Right hindlimb (tissue), 1 donor: ENCODE data around the gene CDKAL1.
"Not testable (repeated sequence)": the region's sequence is repeated elsewhere in the genome, so short reads cannot be mapped to it uniquely, and the experiment has no call there.

ENCODE experiments used
- DNase-seq: peaks from one replicate; pipeline ENCODE4 v3.0.0-alpha.2; 2018

The CDKAL1 gene

GRCh38 chr6:20892365-20892764 is 358.1 kb downstream of the CDKAL1 start:
- DNase-seq = no peak

- no peak for DNase-seq
Observed at GRCh38 chr6:20893412-20893811, 359.2 kb downstream of the CDKAL1 start.

GRCh38 chr6:20900389-20901160 is 366.3 kb downstream of the CDKAL1 start:
- DNase-seq = no peak

- DNase-seq = no peak
Observed at GRCh38 chr6:20905377-20905776, 371.1 kb downstream of the CDKAL1 start.

- no peak for DNase-seq
Observed at GRCh38 chr6:20906945-20907344, 372.7 kb downstream of the CDKAL1 start.

GRCh38 chr6:20907486-20908071 is 373.3 kb downstream of the CDKAL1 start:
- DNase-seq = no peak

GRCh38 chr6:20909621-20910020 is 375.4 kb downstream of the CDKAL1 start:
- no peak for DNase-seq

GRCh38 chr6:20911712-20912111 is 377.5 kb downstream of the CDKAL1 start:
- no peak for DNase-seq

GRCh38 chr6:20915156-20915555 is 380.9 kb downstream of the CDKAL1 start:
- DNase-seq = no peak

- no peak for DNase-seq
Observed at GRCh38 chr6:20915626-20916025, 381.4 kb downstream of the CDKAL1 start.

- no peak for DNase-seq
Observed at GRCh38 chr6:20916086-20916485, 381.8 kb downstream of the CDKAL1 start.

GRCh38 chr6:20918868-20919267 is 384.6 kb downstream of the CDKAL1 start:
- DNase-seq = no peak

- no peak for DNase-seq
Observed at GRCh38 chr6:20919677-20920385, 385.6 kb downstream of the CDKAL1 start.

GRCh38 chr6:20921578-20921977 is 387.3 kb downstream of the CDKAL1 start:
- no peak for DNase-seq

GRCh38 chr6:20922743-20923142 is 388.5 kb downstream of the CDKAL1 start:
- no peak for DNase-seq

- not testable (repeated sequence) for DNase-seq
Observed at GRCh38 chr6:20924094-20924493, 389.8 kb downstream of the CDKAL1 start.

- no peak for DNase-seq
Observed at GRCh38 chr6:20924911-20925543, 390.8 kb downstream of the CDKAL1 start.

GRCh38 chr6:20927130-20927860 is 393.0 kb downstream of the CDKAL1 start:
- no peak for DNase-seq

GRCh38 chr6:20929283-20929682 is 395.0 kb downstream of the CDKAL1 start:
- no peak for DNase-seq

- no peak for DNase-seq
Observed at GRCh38 chr6:20931093-20931492, 396.8 kb downstream of the CDKAL1 start.

GRCh38 chr6:20931772-20932171 is 397.5 kb downstream of the CDKAL1 start:
- DNase-seq = no peak

- DNase-seq = no peak
Observed at GRCh38 chr6:20932284-20932683, 398.0 kb downstream of the CDKAL1 start.
